ENCODE data around the gene FHIT. TPM values are rescaled to one million over a fixed set of nuclear protein-coding genes. Genes with fewer than 3 reads are reported as not detected.

Gene FHIT
- total RNA-seq, 1 donor from 2014 or later = 23.8 TPM

DNA sequence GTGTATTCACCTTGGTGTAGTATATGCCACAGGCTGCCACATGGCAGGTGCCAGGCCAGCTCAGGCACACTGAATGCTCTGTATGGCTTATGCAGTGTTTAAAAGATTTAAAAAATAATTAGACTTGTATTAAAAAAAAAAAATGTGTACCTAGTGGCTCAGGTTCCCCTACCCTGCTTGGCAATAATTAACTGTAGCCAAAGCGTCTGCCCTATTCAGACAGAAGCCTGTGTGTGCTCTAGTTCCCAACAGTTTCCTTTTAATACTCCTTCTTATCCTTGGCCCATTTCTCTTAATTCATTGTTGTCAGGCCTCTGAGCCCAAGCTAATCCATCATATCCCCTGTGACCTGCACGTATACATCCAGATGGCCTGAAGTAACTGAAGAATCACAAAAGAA is 1449.2 kb downstream of the FHIT start:
- H3K27me3 Mint-ChIP-seq = no peaks in the 10 kb centered on the region
- DNase-seq = no peak
- H3K4me1 Mint-ChIP-seq = peaks cover 12% of the 10 kb centered on the region
- no peak overlapping the region for H3K4me3 Mint-ChIP-seq
- intact Hi-C loops (cut with micrococcal nuclease) = no loop called here
- H3K36me3 Mint-ChIP-seq (ENCODE audit: low read depth) = peaks cover 27% of the 10 kb centered on the region
- H3K27ac Mint-ChIP-seq = no peak overlapping the region
- H3K9me3 Mint-ChIP-seq = peaks cover 4% of the 10 kb centered on the region

DNA sequence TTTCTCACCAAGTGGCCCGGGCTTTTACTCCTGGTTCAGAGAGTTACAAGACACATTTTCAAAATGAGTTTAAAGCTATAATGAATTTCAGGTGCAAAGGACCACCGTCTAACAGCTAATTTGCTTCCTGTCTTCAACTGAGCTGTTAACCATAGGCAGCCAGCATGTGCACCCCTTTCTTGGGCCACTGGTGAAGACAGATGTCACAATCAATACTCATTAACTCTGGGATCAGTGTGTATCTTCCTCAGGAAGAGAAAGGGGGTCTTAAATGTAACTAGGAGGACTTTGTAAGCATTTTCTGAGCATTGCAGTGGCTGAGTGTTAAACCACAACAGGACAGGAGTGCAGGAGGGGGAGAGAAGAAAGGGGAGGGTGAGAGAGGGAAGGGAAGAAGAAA is 1450.8 kb downstream of the FHIT start:
- intact Hi-C loops (cut with micrococcal nuclease) = no loop called here
- H3K27me3 Mint-ChIP-seq = no peaks in the 10 kb centered on the region
- peaks cover 4% of the 10 kb centered on the region for H3K9me3 Mint-ChIP-seq

DNA sequence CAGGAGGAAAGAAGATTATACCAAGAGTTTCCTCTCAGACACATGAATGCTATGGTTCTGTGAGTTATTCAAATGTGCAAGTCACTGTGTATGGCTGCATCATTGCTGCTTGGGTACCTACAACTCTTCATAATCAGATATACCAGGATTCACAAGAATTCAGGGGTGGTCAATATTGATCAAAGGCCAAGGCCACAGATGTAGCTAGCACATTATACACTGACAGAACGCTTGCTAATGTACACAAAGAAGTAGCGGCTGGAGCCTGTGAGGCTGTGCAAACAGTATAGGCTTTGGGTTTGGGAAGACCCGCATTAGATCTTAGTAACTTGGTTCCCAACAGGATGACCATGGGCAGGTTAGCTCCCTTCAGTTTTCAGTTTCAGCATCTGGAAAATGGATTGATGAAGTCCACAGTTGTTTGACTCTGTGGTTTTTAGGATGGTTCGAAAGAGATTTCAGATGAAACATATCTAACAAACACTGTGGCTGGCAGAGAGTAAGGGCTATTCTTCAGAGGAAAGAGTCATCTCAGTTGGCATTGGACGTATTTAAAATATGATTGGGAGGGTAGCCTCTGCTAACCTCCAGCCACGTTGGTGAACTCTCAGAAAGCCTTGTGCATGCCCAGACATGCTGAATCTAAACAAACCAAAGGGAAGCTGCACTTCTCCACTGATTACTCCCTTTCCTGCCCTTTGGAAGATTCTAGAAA is 1452.7 kb downstream of the FHIT start:
- peaks cover 4% of the 10 kb centered on the region for H3K9me3 Mint-ChIP-seq
- no peak for DNase-seq
- no peak overlapping the region for H3K4me3 Mint-ChIP-seq
- peaks cover 14% of the 10 kb centered on the region for H3K4me1 Mint-ChIP-seq
- H3K27me3 Mint-ChIP-seq = no peaks in the 10 kb centered on the region
- H3K36me3 Mint-ChIP-seq (ENCODE audit: low read depth) = peaks cover 36% of the 10 kb centered on the region
- H3K27ac Mint-ChIP-seq = no peak overlapping the region
- intact Hi-C loops (cut with micrococcal nuclease) = no loop called here

More for the DNA sequence above, 1450.8 kb downstream of the FHIT start:
- peaks cover 32% of the 10 kb centered on the region for H3K36me3 Mint-ChIP-seq (ENCODE audit: low read depth)
- peaks cover 12% of the 10 kb centered on the region for H3K4me1 Mint-ChIP-seq
- DNase-seq = no peak
- H3K27ac Mint-ChIP-seq = no peak overlapping the region
- H3K4me3 Mint-ChIP-seq = no peak overlapping the region

DNA sequence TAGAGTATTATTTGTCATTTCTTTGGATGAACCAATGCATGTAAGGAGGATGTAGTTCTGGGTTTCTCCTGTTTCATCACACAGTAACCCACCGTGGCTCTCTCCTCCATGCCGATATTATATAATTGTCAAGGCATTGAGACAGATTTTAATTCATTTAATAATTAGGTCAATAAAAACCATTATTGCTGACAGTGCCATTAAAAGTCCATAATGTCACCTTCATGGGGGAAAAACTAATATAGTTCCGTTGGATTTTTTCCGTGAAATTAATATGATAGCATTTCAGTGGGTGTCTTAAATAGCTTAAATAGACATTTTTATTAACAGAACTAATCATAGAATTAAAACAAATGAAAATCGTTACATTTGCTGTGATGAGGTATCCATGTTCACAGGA is 1453.7 kb downstream of the FHIT start:
- intact Hi-C loops (cut with micrococcal nuclease) = no loop called here
- H3K4me1 Mint-ChIP-seq = peaks cover 14% of the 10 kb centered on the region
- no peak overlapping the region for H3K4me3 Mint-ChIP-seq
- peaks cover 4% of the 10 kb centered on the region for H3K9me3 Mint-ChIP-seq
- H3K27ac Mint-ChIP-seq = no peak overlapping the region
- DNase-seq = no peak
- H3K36me3 Mint-ChIP-seq (ENCODE audit: low read depth) = peaks cover 32% of the 10 kb centered on the region
- no peaks in the 10 kb centered on the region for H3K27me3 Mint-ChIP-seq

DNA sequence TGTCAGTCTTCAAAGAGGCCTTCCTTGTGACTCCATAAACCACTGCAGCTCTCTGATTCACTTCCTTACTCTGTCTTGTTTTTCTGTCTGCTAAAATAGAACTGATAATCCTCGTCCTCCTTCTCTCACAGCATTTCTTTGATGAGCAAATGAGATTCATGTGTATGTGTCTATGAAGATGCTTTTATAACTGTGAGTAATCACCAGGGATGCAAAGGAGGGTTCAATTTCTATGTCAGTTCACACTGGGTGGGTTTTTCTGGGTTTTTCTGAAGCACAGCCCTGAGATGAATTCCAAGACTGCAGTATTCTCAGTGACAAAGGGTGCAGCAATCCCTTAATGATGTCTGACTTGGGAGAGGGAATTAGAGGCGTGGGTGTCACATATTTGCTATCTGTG is 1454.8 kb downstream of the FHIT start:
- Mint-ChIP-seq H3K9me3 (peaks cover 4% of the 10 kb centered on the region), H3K27me3 (no peaks in the 10 kb centered on the region), H3K4me3 (no peak overlapping the region), H3K4me1 (peaks cover 12% of the 10 kb centered on the region), H3K27ac (no peak overlapping the region), H3K36me3 (ENCODE audit: low read depth) (peaks cover 28% of the 10 kb centered on the region)
- intact Hi-C loops (cut with micrococcal nuclease) = no loop called here
- DNase-seq = no peak

DNA sequence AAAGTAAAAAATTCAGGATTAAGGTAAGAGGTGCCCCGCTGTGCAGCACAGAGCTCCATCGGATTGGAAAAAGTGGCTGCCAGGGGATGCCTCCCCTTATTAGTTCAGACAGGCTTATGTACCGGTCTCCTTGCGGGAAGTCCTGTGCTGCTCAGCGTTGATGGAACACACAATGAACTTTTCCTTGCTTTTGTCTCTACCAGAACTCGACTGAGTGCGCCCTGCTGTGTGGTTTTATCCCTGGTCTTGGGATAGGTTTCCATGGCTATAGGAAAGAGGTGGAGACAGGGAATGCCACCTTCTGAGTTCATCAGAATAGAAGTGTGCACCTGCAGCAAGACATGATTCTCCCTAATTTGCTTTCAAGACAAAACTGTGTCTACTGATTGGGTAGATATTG is 1455.5 kb downstream of the FHIT start:
- intact Hi-C loops (cut with micrococcal nuclease) = no loop called here
- Mint-ChIP-seq H3K36me3 (ENCODE audit: low read depth) (peaks cover 28% of the 10 kb centered on the region), H3K9me3 (peaks cover 4% of the 10 kb centered on the region), H3K4me1 (peaks cover 13% of the 10 kb centered on the region), H3K27me3 (no peaks in the 10 kb centered on the region), H3K27ac (no peak overlapping the region), H3K4me3 (no peak overlapping the region)
- DNase-seq = no peak

DNA sequence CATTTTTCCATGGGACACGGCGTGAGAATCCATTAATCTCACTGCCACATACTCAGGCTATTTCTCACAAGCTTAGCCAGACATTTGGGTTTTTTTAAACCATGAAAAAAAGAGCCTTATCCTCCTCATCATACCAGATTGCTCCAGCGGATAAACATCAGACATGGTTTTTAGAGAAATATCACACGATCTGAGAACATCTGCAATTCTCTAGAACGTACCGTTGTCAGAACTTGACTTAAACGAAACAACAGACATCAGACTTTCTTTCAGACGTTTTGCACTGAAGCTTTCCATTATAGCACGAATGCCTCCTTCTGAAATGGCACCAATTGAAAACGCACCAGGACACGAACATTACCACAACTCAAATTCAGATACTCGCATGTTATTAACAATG is 1457.3 kb downstream of the FHIT start:
- intact Hi-C loops (cut with micrococcal nuclease) = no loop called here
- no peak for DNase-seq
- H3K36me3 Mint-ChIP-seq (ENCODE audit: low read depth) = peaks cover 26% of the 10 kb centered on the region
- peaks cover 14% of the 10 kb centered on the region for H3K4me1 Mint-ChIP-seq
- no peak overlapping the region for H3K27ac Mint-ChIP-seq
- H3K4me3 Mint-ChIP-seq = no peak overlapping the region
- H3K27me3 Mint-ChIP-seq = no peaks in the 10 kb centered on the region
- peaks cover 4% of the 10 kb centered on the region for H3K9me3 Mint-ChIP-seq

DNA sequence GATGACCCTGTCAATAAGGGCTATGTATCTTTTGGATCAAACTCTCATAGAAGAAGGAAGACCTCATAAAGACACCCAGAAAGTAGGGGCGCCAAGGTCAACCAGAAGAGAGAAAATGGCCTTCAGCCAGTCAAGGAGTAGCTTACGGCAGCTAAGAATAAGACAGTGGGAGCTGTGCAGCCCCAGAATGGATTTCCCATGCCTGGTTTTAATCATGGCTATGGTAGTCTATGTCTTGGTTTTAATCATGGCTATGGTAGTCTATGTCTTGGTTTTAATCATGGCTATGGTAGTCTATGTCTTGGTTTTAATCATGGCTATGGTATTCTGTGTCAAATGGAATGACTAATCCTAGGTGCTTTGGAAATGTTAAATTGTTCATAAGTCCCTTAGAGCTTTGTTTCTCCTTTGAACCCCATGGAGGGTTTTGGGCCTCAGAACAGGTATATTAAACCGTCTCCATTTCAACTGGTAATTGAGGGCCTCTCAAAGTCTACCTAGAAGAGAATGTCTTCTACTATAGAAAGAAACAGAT is 1459.4 kb downstream of the FHIT start:
- Mint-ChIP-seq H3K4me3 (no peak overlapping the region), H3K27me3 (no peaks in the 10 kb centered on the region), H3K36me3 (ENCODE audit: low read depth) (peaks cover 33% of the 10 kb centered on the region), H3K9me3 (peaks cover 8% of the 10 kb centered on the region), H3K27ac (no peak overlapping the region), H3K4me1 (peaks cover 25% of the 10 kb centered on the region)
- intact Hi-C loops (cut with micrococcal nuclease) = no loop called here
- DNase-seq = no peak

DNA sequence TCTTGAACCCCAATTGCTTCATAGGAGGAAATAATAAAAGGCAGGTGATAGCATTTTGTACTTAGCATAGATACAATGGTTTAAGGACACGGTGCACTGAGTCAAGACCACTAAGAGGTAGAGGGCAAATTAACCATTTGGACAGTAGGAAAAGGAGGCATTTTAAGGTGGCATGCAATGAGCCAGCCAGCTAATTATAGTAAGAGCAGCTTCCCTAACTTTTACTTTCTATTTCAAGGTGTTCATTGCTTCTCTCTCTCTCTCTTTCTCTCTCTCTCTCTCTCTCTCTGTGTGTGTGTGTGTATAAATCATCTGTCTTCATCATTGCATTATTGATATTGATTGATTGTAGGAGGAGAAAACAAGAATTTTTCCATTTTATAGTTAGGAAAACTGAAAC is 1461.0 kb downstream of the FHIT start:
- H3K4me3 Mint-ChIP-seq = peak overlapping the region; percentile 5

DNA sequence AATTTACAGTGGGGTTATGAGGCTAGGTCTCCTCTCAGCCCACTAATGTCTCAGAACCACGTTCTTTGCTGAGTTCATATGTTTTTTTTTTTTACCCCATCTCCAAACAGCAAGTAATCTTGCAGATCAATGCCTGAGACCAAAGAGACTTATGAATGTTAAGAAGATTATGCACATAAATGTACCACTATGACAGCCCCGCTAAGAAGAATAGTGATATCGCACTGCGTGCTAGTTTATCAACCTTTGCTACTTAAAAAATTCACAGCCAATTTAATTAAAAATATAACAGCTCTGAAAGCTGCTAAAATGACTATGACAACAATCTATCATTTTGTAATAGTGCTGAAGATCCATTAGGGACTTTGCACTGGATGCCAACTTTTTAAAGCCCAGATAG is 1462.5 kb downstream of the FHIT start:
- Mint-ChIP-seq H3K36me3 (ENCODE audit: low read depth) (peaks cover 38% of the 10 kb centered on the region), H3K27me3 (no peaks in the 10 kb centered on the region), H3K27ac (no peak overlapping the region), H3K4me1 (peaks cover 33% of the 10 kb centered on the region), H3K9me3 (peaks cover 8% of the 10 kb centered on the region), H3K4me3 (no peak overlapping the region)
- intact Hi-C loops (cut with micrococcal nuclease) = loop anchor here (10.0 kb wide), 2 partner anchors 474 to 574 kb away; no protein-coding TSS in a partner anchor
- no peak for DNase-seq

More for the DNA sequence above, 1461.0 kb downstream of the FHIT start:
- no peak overlapping the region for H3K27ac Mint-ChIP-seq
- no peaks in the 10 kb centered on the region for H3K27me3 Mint-ChIP-seq
- intact Hi-C loops (cut with micrococcal nuclease) = no loop called here
- no peak for DNase-seq
- H3K4me1 Mint-ChIP-seq = peaks cover 25% of the 10 kb centered on the region
- peaks cover 38% of the 10 kb centered on the region for H3K36me3 Mint-ChIP-seq (ENCODE audit: low read depth)
- peaks cover 8% of the 10 kb centered on the region for H3K9me3 Mint-ChIP-seq

DNA sequence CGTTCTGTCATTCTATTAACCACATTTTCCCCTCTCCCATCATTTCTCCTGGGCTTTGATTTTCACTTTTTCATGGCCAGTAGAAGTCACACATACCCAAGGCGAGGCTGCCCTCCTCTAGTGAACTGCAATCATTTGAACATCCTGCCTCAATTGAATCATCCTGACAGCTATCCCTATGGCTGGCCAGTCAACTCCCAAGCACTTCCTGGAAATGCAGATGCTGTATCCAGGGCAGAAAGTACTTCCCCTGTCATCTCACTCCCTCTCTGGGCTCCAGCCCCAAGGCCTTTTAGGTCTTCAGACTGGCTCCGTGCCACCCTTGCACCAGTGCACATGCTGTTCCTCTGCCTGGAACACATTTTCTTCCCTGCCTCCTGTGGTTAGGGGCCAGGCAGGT is 1463.1 kb downstream of the FHIT start:
- Mint-ChIP-seq H3K27ac (no peak overlapping the region), H3K9me3 (peaks cover 8% of the 10 kb centered on the region), H3K36me3 (ENCODE audit: low read depth) (peaks cover 44% of the 10 kb centered on the region), H3K4me3 (no peak overlapping the region), H3K4me1 (peaks cover 39% of the 10 kb centered on the region), H3K27me3 (no peaks in the 10 kb centered on the region)
- no peak for DNase-seq
- intact Hi-C loops (cut with micrococcal nuclease) = loop anchor here (10.0 kb wide), 2 partner anchors 473 to 573 kb away; no protein-coding TSS in a partner anchor

DNA sequence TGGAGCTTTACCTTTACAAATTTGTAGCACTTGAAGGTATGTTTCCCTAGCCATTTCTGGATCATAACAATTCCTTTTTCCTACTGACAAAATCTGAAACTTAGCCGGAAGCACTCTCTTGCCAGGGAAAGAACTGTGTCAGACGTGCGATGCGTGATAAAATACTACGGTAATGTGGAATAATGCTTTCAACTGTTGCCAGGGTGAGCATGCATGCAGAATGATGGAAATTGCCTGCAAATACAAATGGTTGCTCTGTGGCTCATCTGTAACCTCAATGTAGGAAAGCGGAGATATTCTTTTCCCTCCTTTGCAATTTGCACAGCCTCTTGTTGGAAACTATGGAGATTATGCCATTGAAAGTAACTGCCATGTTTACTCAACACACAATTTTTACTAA is 1464.9 kb downstream of the FHIT start:
- H3K27me3 Mint-ChIP-seq = no peaks in the 10 kb centered on the region
- H3K4me1 Mint-ChIP-seq = peaks cover 43% of the 10 kb centered on the region
- H3K36me3 Mint-ChIP-seq (ENCODE audit: low read depth) = peaks cover 44% of the 10 kb centered on the region
- DNase-seq = no peak
- H3K9me3 Mint-ChIP-seq = peaks cover 8% of the 10 kb centered on the region
- intact Hi-C loops (cut with micrococcal nuclease) = loop anchor here (10.0 kb wide), 2 partner anchors 472 to 572 kb away; no protein-coding TSS in a partner anchor
- H3K4me3 Mint-ChIP-seq = no peak overlapping the region
- no peak overlapping the region for H3K27ac Mint-ChIP-seq

DNA sequence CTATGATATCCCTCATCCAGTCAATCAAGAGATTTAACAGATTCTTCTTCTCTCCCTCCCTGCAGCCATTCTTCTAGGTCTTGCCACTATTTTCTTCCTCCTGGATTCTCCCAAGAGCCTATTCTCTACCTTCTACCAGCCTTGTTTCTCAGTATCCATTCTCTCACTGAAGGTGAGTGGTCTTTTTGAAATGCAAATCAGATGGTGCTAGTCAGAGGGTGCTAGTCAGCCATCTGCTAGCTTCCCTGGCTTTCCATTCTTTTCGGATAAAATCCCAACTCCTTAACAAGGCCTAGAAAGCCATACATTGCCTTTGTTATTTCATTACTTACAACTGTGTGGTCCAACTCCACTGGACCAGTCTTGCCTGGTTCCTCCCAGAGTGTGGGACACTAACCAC is 1467.1 kb downstream of the FHIT start:
- peaks cover 51% of the 10 kb centered on the region for H3K36me3 Mint-ChIP-seq (ENCODE audit: low read depth)
- intact Hi-C loops (cut with micrococcal nuclease) = loop anchor here (5.0 to 10.0 kb wide), 4 partner anchors 52 to 569 kb away; no protein-coding TSS in a partner anchor
- no peaks in the 10 kb centered on the region for H3K27me3 Mint-ChIP-seq
- H3K4me1 Mint-ChIP-seq = peaks cover 31% of the 10 kb centered on the region
- no peak for DNase-seq
- peaks cover 12% of the 10 kb centered on the region for H3K9me3 Mint-ChIP-seq
- H3K27ac Mint-ChIP-seq = no peak overlapping the region
- peak overlapping the region; percentile 39 for H3K4me3 Mint-ChIP-seq

DNA sequence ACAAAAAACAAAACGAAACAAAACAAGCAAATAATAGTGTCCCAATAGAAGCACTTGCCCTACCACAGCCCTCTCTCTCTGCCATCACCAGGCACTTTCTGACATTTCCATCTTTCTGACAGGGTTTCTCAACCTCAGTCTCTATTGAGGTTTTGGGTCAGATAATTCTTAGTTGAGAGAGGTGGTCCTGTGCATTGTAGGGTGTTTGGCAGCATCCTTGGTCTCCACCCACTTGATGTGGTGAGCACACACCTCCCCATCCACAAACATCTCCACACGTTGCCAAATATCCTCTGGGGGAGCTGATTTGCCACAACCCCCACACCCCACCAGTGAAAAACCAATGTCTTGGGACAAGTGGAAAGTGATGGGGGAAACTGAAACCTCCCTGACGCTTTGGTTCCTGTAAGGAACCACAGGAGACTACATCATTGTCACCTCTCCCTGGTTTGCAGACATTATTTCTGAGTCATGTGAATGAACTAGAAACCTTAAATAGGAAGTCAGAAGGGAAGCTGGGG is 1467.7 kb downstream of the FHIT start:
- no peaks in the 10 kb centered on the region for H3K27me3 Mint-ChIP-seq
- H3K36me3 Mint-ChIP-seq (ENCODE audit: low read depth) = peaks cover 51% of the 10 kb centered on the region
- intact Hi-C loops (cut with micrococcal nuclease) = loop anchor here (2.0 to 10.0 kb wide), 5 partner anchors 51 to 569 kb away; no protein-coding TSS in a partner anchor
- H3K4me1 Mint-ChIP-seq = peaks cover 31% of the 10 kb centered on the region
- peak; percentile 79 for DNase-seq
- H3K9me3 Mint-ChIP-seq = peaks cover 11% of the 10 kb centered on the region
- peak overlapping the region; percentile 76 for H3K27ac Mint-ChIP-seq
- peak overlapping the region; percentile 39 for H3K4me3 Mint-ChIP-seq
